B cell (primary cell): ENCODE data around the gene GPR146. TPM values are rescaled to one million over a fixed set of nuclear protein-coding genes. Genes with fewer than 3 reads are reported as not detected.

Experiments
- ATAC-seq: fragments of 200-7000 bp; cut with Tn5 transposase; one replicate; pipeline ENCODE4 v1.10.0; 2021; ENCODE audit warnings: low read depth, mild to moderate bottlenecking, moderate number of reproducible peaks, moderate library complexity
- CTCF ChIA-PET: fragments of 350-600 bp; sonication (Branson Sonifier 250); formaldehyde crosslinking; loops from one replicate; lab custom pipeline; 2021; ENCODE audit warnings: antibody characterized with exemption, inconsistent platforms; lab: Charles Lee
- POLR2A ChIA-PET: fragments of 350-600 bp; sonication (Branson Sonifier 250); formaldehyde crosslinking; loops from one replicate; lab custom pipeline; 2021; ENCODE audit warnings: antibody characterized with exemption; lab: Charles Lee
- DNase-seq: peaks from one replicate; pipeline ENCODE4 v3.0.0; 2013
- H2AFZ ChIP-seq: 2 replicates; pipeline ENCODE4 v1.6.1; 2012; ENCODE audit warnings: mild to moderate bottlenecking, low read depth, low read length; ENCODE audit not compliant: insufficient read depth, poor library complexity, severe bottlenecking
- H3K27ac ChIP-seq, 2 donors: 1 replicate in 1 of 2; 2 replicates in 1 of 2; pipeline ENCODE4 v1.5.1; 2012 to 2013; ENCODE audit warnings: low read length in 2 of 2, mild to moderate bottlenecking in 2 of 2, moderate library complexity in 1 of 2
- H3K27me3 ChIP-seq, 4 experiments: fragments of 200-600 bp in 1 of 4; sonication (generic) in 1 of 4; replicated peaks in 1 of 4; 1 replicate in 2 of 4; 2 replicates in 2 of 4; pipeline versions ENCODE4 v1.6.1 to v1.7.0; 2013 to 2016; ENCODE audit warnings: low read length in 3 of 4, mild to moderate bottlenecking in 2 of 4, mixed read lengths in 1 of 4, moderate library complexity in 1 of 4; ENCODE audit not compliant: insufficient read depth in 4 of 4, control insufficient read depth in 3 of 4; ENCODE audit errors: control extremely low read depth in 1 of 4
- H3K36me3 ChIP-seq, 2 experiments: replicated peaks in 1 of 2; 1 replicate in 1 of 2; 2 replicates in 1 of 2; pipeline versions ENCODE4 v1.6.1 to v1.7.1; 2013; ENCODE audit warnings: low read length in 1 of 2; ENCODE audit not compliant: insufficient read depth in 2 of 2, control insufficient read depth in 1 of 2; ENCODE audit errors: control extremely low read depth in 1 of 2, extremely low read depth in 1 of 2
- H3K4me1 ChIP-seq, 2 donors: fragments of 200-600 bp in 1 of 2; sonication (generic) in 1 of 2; 1 replicate in 1 of 2; 2 replicates in 1 of 2; pipeline versions ENCODE4 v1.5.1 to v1.6.1; 2013 to 2017; ENCODE audit warnings: low read length in 2 of 2; ENCODE audit not compliant: control insufficient read depth in 2 of 2, insufficient read depth in 2 of 2
- H3K4me2 ChIP-seq: replicated peaks from 2 replicates; pipeline ENCODE3; 2012; ENCODE audit warnings: mild to moderate bottlenecking, low read depth, low read length; ENCODE audit not compliant: poor library complexity, severe bottlenecking
- H3K4me3 ChIP-seq, 5 experiments: fragments of 200-600 bp in 1 of 5; sonication (generic) in 1 of 5; 1 replicate in 3 of 5; 2 replicates in 2 of 5; pipeline versions ENCODE4 v1.5.1 to v1.7.0; 2011 to 2016; ENCODE audit warnings: low read length in 4 of 5, mild to moderate bottlenecking in 4 of 5, low read depth in 2 of 5, control low read depth in 1 of 5, moderate library complexity in 1 of 5; ENCODE audit not compliant: insufficient read depth in 1 of 5; ENCODE audit errors: control extremely low read depth in 1 of 5, extremely low read depth in 1 of 5
- H3K79me2 ChIP-seq: fragments of 200-600 bp; sonication (generic); one replicate; pipeline ENCODE4 v1.6.0; 2016; ENCODE audit warnings: low read length; ENCODE audit not compliant: control insufficient read depth, insufficient read depth
- H3K9ac ChIP-seq: fragments of 200-600 bp; sonication (generic); 2 replicates; pipeline ENCODE4 v1.6.1; 2017; ENCODE audit warnings: mild to moderate bottlenecking, low read length, moderate library complexity
- H3K9me3 ChIP-seq, 3 donors: one replicate each; pipeline versions ENCODE4 v1.6.1 to v1.7.1; 2013; ENCODE audit warnings: low read length in 2 of 3; ENCODE audit not compliant: control insufficient read depth in 2 of 3, insufficient read depth in 1 of 3; ENCODE audit errors: control extremely low read depth in 1 of 3
- H4K20me1 ChIP-seq: 2 replicates; pipeline ENCODE4 v1.6.0; 2012; ENCODE audit warnings: mild to moderate bottlenecking, low read length; ENCODE audit not compliant: insufficient read depth, control insufficient read depth, poor library complexity, severe bottlenecking
- H3K27ac Mint-ChIP-seq: one replicate; pipeline ENCODE4 v1.8.0; 2021; ENCODE audit warnings: mixed read lengths
- H3K27me3 Mint-ChIP-seq: one replicate; pipeline ENCODE4 v1.8.0; 2021; ENCODE audit warnings: mixed read lengths
- H3K4me1 Mint-ChIP-seq: one replicate; pipeline ENCODE4 v1.8.0; 2021; ENCODE audit warnings: mixed read lengths
- H3K4me3 Mint-ChIP-seq: one replicate; pipeline ENCODE4 v1.8.0; 2021; ENCODE audit warnings: mixed read lengths
- H3K9me3 Mint-ChIP-seq: one replicate; pipeline ENCODE4 v1.8.0; 2022; ENCODE audit warnings: mixed read lengths; ENCODE audit not compliant: insufficient read depth
- EZH2 ChIP-seq: IDR thresholded peaks from 2 replicates; pipeline ENCODE4 v1.6.1; 2012; ENCODE audit warnings: borderline replicate concordance, low read depth, mild to moderate bottlenecking, moderate library complexity, low read length; ENCODE audit not compliant: insufficient read depth, poor library complexity, severe bottlenecking
- WGBS: methylation state at CpG from one replicate; pipeline ENCODE4 v1.1.5; 2013; ENCODE audit warnings: missing lambda C conversion rate; ENCODE audit not compliant: insufficient coverage; 5-methylcytosine and 5-hydroxymethylcytosine counted together
- intact Hi-C: fragments of 100-400 bp; cut with micrococcal nuclease; formaldehyde crosslinking; loops from one replicate; pipeline ENCODE4 v1.10.0; 2022
- polyA plus RNA-seq: library from polyadenylated mRNA; depleted of rRNA; stranded (reverse); fragments of >200 nt; gene quantifications from 2 replicates; pipeline ENCODE4 v1.2.3, GENCODE V29; 2012
- total RNA-seq, 2 donors: library from RNA; stranded (reverse); fragments of 120-200 nt in 1 of 2; gene quantifications; 1 replicate in 1 of 2; 2 replicates in 1 of 2; pipeline versions ENCODE4 v1.2.3 to v1.2.4, GENCODE V29; 2013 to 2022
- TF ChIP-seq, protein P1 (sequence below): fragments of 200-600 bp; IDR thresholded peaks from one replicate; pipeline ENCODE4 v1.8.0; 2022; ENCODE audit warnings: antibody characterized with exemption, mild to moderate bottlenecking

GPR146 gene
- total and polyA plus RNA-seq, 2 donors (not counting 1 experiment from before 2014, with no cell fraction given) = 4.2 to 45.4 TPM

DNA sequence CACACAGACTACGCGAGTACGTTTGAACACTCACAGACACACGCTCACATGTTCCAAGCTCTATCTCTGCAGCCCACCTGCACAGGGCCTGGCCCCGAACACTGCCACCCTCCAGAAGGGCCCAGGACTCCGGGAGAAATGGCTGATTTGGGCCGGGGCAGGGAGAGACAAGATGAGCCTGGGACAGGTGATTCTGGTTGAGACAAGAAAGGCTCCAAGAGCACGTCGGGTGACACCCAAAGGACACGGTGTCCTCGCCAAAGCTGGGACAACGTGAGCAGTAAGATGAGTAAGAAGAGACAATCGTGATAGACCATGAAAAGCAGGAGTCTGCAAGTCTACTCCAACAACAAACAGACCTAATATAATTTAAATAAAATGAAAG, 52.8 kb downstream of the GPR146 start:
- H3K27ac Mint-ChIP-seq = no peak overlapping the region
- Histone ChIP-seq H3K9ac (no peak overlapping the region), H2AFZ (no peak overlapping the region), H3K4me3 (no peak overlapping the region), H3K79me2 (peaks cover 4% of the 10 kb centered on the region), H3K4me1 (no peaks in the 10 kb centered on the region), H3K27me3 (no peaks in the 10 kb centered on the region), H4K20me1 (no peaks in the 10 kb centered on the region), H3K27ac (no peak overlapping the region), H3K9me3 (peaks cover 0 to 7% (median 0%) of the 10 kb centered on the region in 3 donors), H3K36me3 (no peaks in the 10 kb centered on the region), H3K4me2 (no peak overlapping the region)
- no peak overlapping the region for H3K4me3 Mint-ChIP-seq
- no peaks in the 10 kb centered on the region for H3K27me3 Mint-ChIP-seq
- ChIA-PET CTCF (interaction anchor here (0.9 kb wide), 1 partner anchor 104 kb away, joined by 3 read pairs; no protein-coding TSS in a partner anchor), POLR2A (no interaction called here)
- 98% methylated on average over 9 of the region's 13 CpGs for WGBS
- intact Hi-C loops = no loop called here
- no peak for DNase-seq
- ATAC-seq = no peak
- H3K9me3 Mint-ChIP-seq = no peaks in the 10 kb centered on the region
- TF ChIP-seq, protein P1, sequence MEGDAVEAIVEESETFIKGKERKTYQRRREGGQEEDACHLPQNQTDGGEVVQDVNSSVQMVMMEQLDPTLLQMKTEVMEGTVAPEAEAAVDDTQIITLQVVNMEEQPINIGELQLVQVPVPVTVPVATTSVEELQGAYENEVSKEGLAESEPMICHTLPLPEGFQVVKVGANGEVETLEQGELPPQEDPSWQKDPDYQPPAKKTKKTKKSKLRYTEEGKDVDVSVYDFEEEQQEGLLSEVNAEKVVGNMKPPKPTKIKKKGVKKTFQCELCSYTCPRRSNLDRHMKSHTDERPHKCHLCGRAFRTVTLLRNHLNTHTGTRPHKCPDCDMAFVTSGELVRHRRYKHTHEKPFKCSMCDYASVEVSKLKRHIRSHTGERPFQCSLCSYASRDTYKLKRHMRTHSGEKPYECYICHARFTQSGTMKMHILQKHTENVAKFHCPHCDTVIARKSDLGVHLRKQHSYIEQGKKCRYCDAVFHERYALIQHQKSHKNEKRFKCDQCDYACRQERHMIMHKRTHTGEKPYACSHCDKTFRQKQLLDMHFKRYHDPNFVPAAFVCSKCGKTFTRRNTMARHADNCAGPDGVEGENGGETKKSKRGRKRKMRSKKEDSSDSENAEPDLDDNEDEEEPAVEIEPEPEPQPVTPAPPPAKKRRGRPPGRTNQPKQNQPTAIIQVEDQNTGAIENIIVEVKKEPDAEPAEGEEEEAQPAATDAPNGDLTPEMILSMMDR = no peak
- no peak for TF ChIP-seq EZH2
- peaks cover 6% of the 10 kb centered on the region for H3K4me1 Mint-ChIP-seq

DNA sequence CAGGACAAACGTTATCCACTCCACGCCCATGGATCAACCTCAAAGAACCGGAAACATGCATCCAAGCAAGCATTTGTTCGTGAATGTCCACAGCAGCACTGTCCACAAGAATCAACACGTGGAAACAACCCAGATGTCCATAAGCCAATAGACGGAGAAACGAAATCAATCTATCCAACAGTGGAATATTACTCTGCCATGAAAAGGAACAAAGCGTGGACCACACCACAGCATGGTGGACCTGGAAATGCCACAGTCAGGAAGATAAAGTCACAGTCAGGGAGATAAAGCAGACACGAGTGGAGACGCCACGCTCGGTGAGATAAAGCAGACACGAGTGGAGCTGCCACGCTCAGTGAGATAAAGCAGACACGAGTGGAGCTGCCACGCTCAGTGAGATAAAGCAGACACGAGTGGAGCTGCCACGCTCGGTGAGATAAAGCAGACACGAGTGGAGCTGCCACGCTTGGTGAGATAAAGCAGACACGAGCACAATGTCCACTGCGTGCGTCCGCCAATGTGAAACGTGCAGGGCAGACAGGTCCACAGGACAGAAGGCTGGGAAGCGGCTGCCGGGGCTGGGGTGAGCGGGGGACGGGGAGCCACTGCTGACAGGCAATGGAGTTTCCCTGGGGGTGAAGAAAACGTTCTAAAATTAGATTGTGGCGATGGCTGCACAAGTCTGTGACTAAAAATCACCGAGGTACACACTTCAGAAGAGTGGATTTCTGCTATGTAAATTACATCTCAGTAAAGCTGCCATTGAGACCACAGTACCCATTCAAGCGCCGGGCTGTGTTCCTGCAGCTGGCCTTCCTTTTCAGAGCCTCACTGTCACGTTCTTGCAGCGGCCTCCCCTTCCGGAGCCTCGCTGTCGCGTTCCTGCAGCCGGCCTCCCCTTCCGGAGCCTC, 54.2 kb downstream of the GPR146 start:
- 81% methylated on average over 42 of the region's 43 CpGs for WGBS
- no peak for TF ChIP-seq EZH2
- TF ChIP-seq, protein P1 = no peak
- Mint-ChIP-seq H3K9me3 (no peaks in the 10 kb centered on the region), H3K27ac (no peak overlapping the region), H3K27me3 (no peaks in the 10 kb centered on the region), H3K4me1 (peaks cover 14% of the 10 kb centered on the region), H3K4me3 (no peak overlapping the region)
- ChIA-PET POLR2A (no interaction called here), CTCF (interaction anchor here (1.4 to 2.4 kb wide), 2 partner anchors 11 to 105 kb away, joined by 4 to 12 read pairs; partner anchors contain the start of gene GPER1)
- peaks cover 0 to 7% (median 0%) of the 10 kb centered on the region in 3 donors for H3K9me3 ChIP-seq
- no peak overlapping the region for H3K27ac ChIP-seq
- peaks cover 0 to 8% of the 10 kb centered on the region in 2 donors for H3K4me1 ChIP-seq
- H2AFZ ChIP-seq = no peak overlapping the region
- no peak overlapping the region for H3K4me2 ChIP-seq
- no peaks in the 10 kb centered on the region for H4K20me1 ChIP-seq
- DNase-seq = no peak
- intact Hi-C loops = no loop called here
- H3K36me3 ChIP-seq = no peaks in the 10 kb centered on the region
- ATAC-seq = no peak
- H3K9ac ChIP-seq = no peak overlapping the region
- peaks cover 4% of the 10 kb centered on the region for H3K79me2 ChIP-seq
- no peaks in the 10 kb centered on the region for H3K27me3 ChIP-seq
- H3K4me3 ChIP-seq = no peak overlapping the region
